ENCODE data around the gene KRTAP7-1. TPM values are rescaled to one million over a fixed set of nuclear protein-coding genes. Genes with fewer than 3 reads are reported as not detected.

KRTAP7-1 gene
- total and polyA plus RNA-seq, 2 of the 8 experiments (the other 6 are each of a cell fraction or from before 2014, with no cell fraction given): not detected

DNA sequence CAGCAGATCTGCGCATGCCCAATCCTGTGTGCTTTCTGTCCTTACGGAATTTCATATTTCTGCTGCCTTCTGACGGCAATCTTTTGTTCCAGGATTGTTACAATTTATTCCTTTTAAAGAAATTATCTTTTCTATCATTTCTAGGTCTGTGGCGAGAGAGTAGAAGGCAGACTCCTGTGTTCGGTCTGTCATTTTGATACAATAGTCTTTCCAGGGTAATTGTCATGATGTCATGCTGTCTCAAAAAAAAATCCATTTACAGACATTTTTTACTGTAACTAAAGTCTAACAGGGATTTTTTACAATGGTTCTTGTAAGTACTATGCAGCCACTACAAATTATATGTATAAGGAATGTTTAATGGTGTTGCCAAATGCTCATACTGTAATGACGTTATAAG, 9.0 kb upstream of the KRTAP7-1 start:
- H2BK5ac ChIP-seq (ENCODE audit: low read depth, low read length): no peak overlapping the region
- H3K79me2 ChIP-seq (ENCODE audit: control insufficient read depth in 1 of 2, insufficient read depth in 2 of 2, low read length in 2 of 2): no peaks in the 10 kb centered on the region
- ChIA-PET CTCF (ENCODE audit: partially characterized antibody) (interaction anchor here (0.6 to 4.5 kb wide), 12 partner anchors 9 to 791 kb away, joined by 3 to 26 read pairs (median 4); partner anchors contain the start of gene KRTAP7-1), POLR2A (ENCODE audit: partially characterized antibody) (no interaction called here)
- no peaks in the 10 kb centered on the region for H3K23me2 ChIP-seq (ENCODE audit: low read depth, low read length)
- FAIRE-seq (no peak), DNase-seq (ENCODE audit: low read depth in 1 of 2, low spot score in 2 of 2) (no peak)
- no peaks in the 10 kb centered on the region for H3K36me3 ChIP-seq (ENCODE audit: control insufficient read depth in 2 of 4, insufficient read depth in 4 of 4, low read length in 3 of 4)
- no peak overlapping the region for H3K27ac ChIP-seq (ENCODE audit: low read depth, low read length)
- 93% methylated on average over 6 of the region's 6 CpGs; no CpG with 5 or more reads in 1 of the 2 experiments for WGBS, 2 experiments (ENCODE audit: extremely low coverage in 1 of 2, insufficient coverage in 1 of 2, insufficient read length in 1 of 2, insufficient replicate concordance in 2 of 2, low coverage in 1 of 2, low lambda C conversion rate in 2 of 2, missing lambda C conversion rate in 1 of 2)
- H4K8ac ChIP-seq (ENCODE audit: extremely low read depth, insufficient read depth, low read length): no peak overlapping the region
- no peak overlapping the region for H4K5ac ChIP-seq (ENCODE audit: insufficient read length, low read depth, low read length)
- H2BK15ac ChIP-seq (ENCODE audit: low read length): no peak overlapping the region
- no peak overlapping the region for H2BK120ac ChIP-seq (replicated peaks; ENCODE audit: low read depth, low read length)
- no peak overlapping the region for H3K4me3 ChIP-seq (ENCODE audit: extremely low read depth in 1 of 4, insufficient read depth in 2 of 4, low read depth in 3 of 4, low read length in 4 of 4)
- H4K91ac ChIP-seq (replicated peaks; ENCODE audit: insufficient read length, low read length): no peak overlapping the region
- H2BK20ac ChIP-seq (ENCODE audit: low read length): no peak overlapping the region
- no peak overlapping the region for H3K9ac ChIP-seq (replicated peaks in 1 of 4; ENCODE audit: extremely low read depth in 1 of 4, low read depth in 3 of 4, low read length in 3 of 4)
- H3K9me3 ChIP-seq (ENCODE audit: insufficient read depth in 2 of 2, low read depth in 1 of 2, low read length in 1 of 2): no peaks in the 10 kb centered on the region
- no peak overlapping the region for H2BK12ac ChIP-seq (ENCODE audit: low read depth, low read length)
- no peak overlapping the region for H3K56ac ChIP-seq (replicated peaks; ENCODE audit: insufficient read length, low read depth, low read length)
- no peak overlapping the region for H3K4ac ChIP-seq (replicated peaks; ENCODE audit: insufficient read length, low read depth, low read length)
- H3K18ac ChIP-seq (ENCODE audit: extremely low read depth, low read length): no peak overlapping the region
- H3K27me3 ChIP-seq (replicated peaks in 1 of 4; ENCODE audit: control insufficient read depth in 3 of 4, extremely low read depth in 1 of 4, insufficient read depth in 3 of 4, low read length in 3 of 4): no peaks in the 10 kb centered on the region
- H2AK5ac ChIP-seq (ENCODE audit: low read depth, low read length): no peak overlapping the region
- no peaks in the 10 kb centered on the region for H4K20me1 ChIP-seq (replicated peaks in 1 of 2; ENCODE audit: control insufficient read depth in 1 of 2, insufficient read depth in 2 of 2, low read length in 2 of 2)
- no peak overlapping the region for H2AFZ ChIP-seq (ENCODE audit: low read length)
- H3K4me1 ChIP-seq (replicated peaks in 1 of 4; ENCODE audit: control insufficient read depth in 3 of 4, insufficient read depth in 4 of 4, low read length in 3 of 4): no peaks in the 10 kb centered on the region
- no peak overlapping the region for H3K4me2 ChIP-seq (ENCODE audit: insufficient read depth in 1 of 2, low read depth in 2 of 2, low read length in 2 of 2)
- H3K79me1 ChIP-seq (ENCODE audit: low read depth, low read length): no peaks in the 10 kb centered on the region
- no peak overlapping the region for H3K23ac ChIP-seq (ENCODE audit: insufficient read length)
- H3K14ac ChIP-seq (ENCODE audit: insufficient read length): no peak overlapping the region
